Pulmonary artery endothelial cell (primary cell): Measurements from ENCODE around the gene SLC6A12. TPM values are rescaled to one million over a fixed set of nuclear protein-coding genes. Genes with fewer than 3 reads are reported as not detected.
"Not testable (repeated sequence)": the region's sequence is repeated elsewhere in the genome, so short reads cannot be mapped to it uniquely, and the experiment has no call there.

ENCODE experiments used
- DNase-seq: peaks from one replicate; pipeline ENCODE4 v3.0.0-alpha.2; 2011; ENCODE audit warnings: low read depth, low spot score
- total RNA-seq: library from RNA; depleted of rRNA; stranded (reverse); fragments of >200 nt; gene quantifications from 2 replicates; pipeline ENCODE4 v1.2.3, GENCODE V29; 2014

Gene SLC6A12
- total RNA-seq: not detected in 2 replicates

- no peak for DNase-seq
Observed at GRCh38 chr12:214003-214741, at the start of gene SLC6A12. Gene SLC6A12, minus strand, starts transcription at chr12:214157. Its CDS starts 4,171 bp downstream, at chr12:209986.

- DNase-seq: no peak
Observed at GRCh38 chr12:263574-263973, 49.6 kb upstream of the SLC6A12 start.

GRCh38 chr12:262817-263216, 48.9 kb upstream of the SLC6A12 start, which contains the start of gene SLC6A13:
Gene SLC6A13, minus strand, starts transcription at chr12:262836. Its CDS starts 2,784 bp downstream, at chr12:260052.
- DNase-seq: no peak

GRCh38 chr12:262113-262512, 48.2 kb upstream of the SLC6A12 start:
- no peak for DNase-seq

GRCh38 chr12:257521-258321, 43.8 kb upstream of the SLC6A12 start:
- DNase-seq: no peak

- no peak for DNase-seq
Observed at GRCh38 chr12:256958-257357, 43.0 kb upstream of the SLC6A12 start.

GRCh38 chr12:256225-256624, 42.3 kb upstream of the SLC6A12 start:
- no peak for DNase-seq

GRCh38 chr12:254912-255311, 41.0 kb upstream of the SLC6A12 start:
- no peak for DNase-seq

GRCh38 chr12:254039-254438, 40.1 kb upstream of the SLC6A12 start:
- DNase-seq: no peak

- DNase-seq: no peak
Observed at GRCh38 chr12:253116-253831, 39.3 kb upstream of the SLC6A12 start.

- no peak for DNase-seq
Observed at GRCh38 chr12:252636-253035, 38.7 kb upstream of the SLC6A12 start.

- no peak for DNase-seq
Observed at GRCh38 chr12:247271-247670, 33.3 kb upstream of the SLC6A12 start.

GRCh38 chr12:243381-243780, 29.4 kb upstream of the SLC6A12 start:
- DNase-seq: no peak

- no peak for DNase-seq
Observed at GRCh38 chr12:242496-242895, 28.5 kb upstream of the SLC6A12 start.

- DNase-seq: no peak
Observed at GRCh38 chr12:241266-241665, 27.3 kb upstream of the SLC6A12 start.

- no peak for DNase-seq
Observed at GRCh38 chr12:240566-240965, 26.6 kb upstream of the SLC6A12 start.

- no peak for DNase-seq
Observed at GRCh38 chr12:238736-239398, 24.9 kb upstream of the SLC6A12 start.

GRCh38 chr12:238116-238515, 24.2 kb upstream of the SLC6A12 start:
- no peak for DNase-seq

GRCh38 chr12:237026-237815, 23.3 kb upstream of the SLC6A12 start:
- DNase-seq: no peak

- DNase-seq: no peak
Observed at GRCh38 chr12:236445-236844, 22.5 kb upstream of the SLC6A12 start.

- not testable (repeated sequence) for DNase-seq
Observed at GRCh38 chr12:235967-236366, 22.0 kb upstream of the SLC6A12 start.
